Activated B cell treated with CpG ODN at 0.5 μM for 24 hours (primary cell): ENCODE results near the gene PGAM4. TPM values are rescaled to one million over a fixed set of nuclear protein-coding genes. Genes with fewer than 3 reads are reported as not detected.
"Not testable (repeated sequence)": the region's sequence is repeated elsewhere in the genome, so short reads cannot be mapped to it uniquely, and the experiment has no call there.

Experiments used
- ATAC-seq: fragments of 200-7000 bp; cut with Tn5 transposase; one replicate; pipeline ENCODE4 v1.10.0; 2021; ENCODE audit warnings: low read depth, mild to moderate bottlenecking, moderate library complexity
- CTCF ChIA-PET: fragments of 350-600 bp; sonication (Branson Sonifier 250); formaldehyde crosslinking; loops from one replicate; lab custom pipeline; 2021; ENCODE audit warnings: antibody characterized with exemption; lab: Charles Lee
- POLR2A ChIA-PET: fragments of 350-600 bp; sonication (Branson Sonifier 250); formaldehyde crosslinking; loops from one replicate; lab custom pipeline; 2021; ENCODE audit warnings: antibody characterized with exemption; lab: Charles Lee
- DNase-seq: peaks from one replicate; pipeline ENCODE4 v3.0.0; 2022
- H3K27ac Mint-ChIP-seq: one replicate; pipeline ENCODE4 v1.8.0; 2020; ENCODE audit warnings: mixed read lengths
- H3K27me3 Mint-ChIP-seq: one replicate; pipeline ENCODE4 v1.8.0; 2021; ENCODE audit warnings: mixed read lengths
- H3K36me3 Mint-ChIP-seq: one replicate; pipeline ENCODE4 v1.8.0; 2021; ENCODE audit warnings: low read depth, mixed read lengths
- H3K4me1 Mint-ChIP-seq: one replicate; pipeline ENCODE4 v1.8.0; 2021; ENCODE audit warnings: mixed read lengths
- H3K4me3 Mint-ChIP-seq: one replicate; pipeline ENCODE4 v1.8.0; 2020; ENCODE audit warnings: mild to moderate bottlenecking, mixed read lengths
- H3K9me3 Mint-ChIP-seq: one replicate; pipeline ENCODE4 v1.8.0; 2020; ENCODE audit warnings: mixed read lengths
- intact Hi-C: fragments of 100-400 bp; cut with micrococcal nuclease; formaldehyde crosslinking; loops from one replicate; pipeline ENCODE4 v1.15.1; 2024
- total RNA-seq: library from RNA; stranded (reverse); gene quantifications from 2 replicates; pipeline ENCODE4 v1.2.3, GENCODE V29; 2022
- TF ChIP-seq, protein P1 (sequence below): fragments of 200-600 bp; IDR thresholded peaks from one replicate; pipeline ENCODE4 v1.8.0; 2022; ENCODE audit warnings: antibody characterized with exemption, mild to moderate bottlenecking

PGAM4 gene
- total RNA-seq, 1 donor from 2014 or later: not detected

DNA sequence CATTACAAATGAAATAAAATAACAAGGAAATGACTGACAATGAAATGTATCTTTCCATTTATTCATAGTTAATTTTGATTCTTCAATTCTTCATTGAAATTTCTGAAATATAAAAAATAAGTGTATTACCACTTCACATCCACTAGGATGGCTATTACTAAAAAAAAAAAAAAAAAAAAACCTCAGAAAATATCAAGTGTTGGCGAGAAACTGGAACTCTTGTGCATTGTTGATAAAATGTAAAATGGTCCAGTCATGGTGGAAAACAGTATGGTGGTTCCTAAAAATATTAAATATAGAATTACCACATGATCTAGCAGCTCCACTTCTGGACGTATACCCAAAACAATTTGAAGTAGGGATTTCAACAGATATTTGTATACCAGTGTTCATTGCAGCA, 22.9 kb downstream of the PGAM4 start:
- POLR2A ChIA-PET: interaction anchor here (0.7 kb wide), 1 partner anchor 1519 kb away, joined by 7 read pairs; the partner anchor contains the start of gene MAGEE1
- ATAC-seq: no peak
- Mint-ChIP-seq H3K4me1 (peaks cover 6% of the 10 kb centered on the region), H3K27me3 (no peaks in the 10 kb centered on the region), H3K9me3 (no peaks in the 10 kb centered on the region), H3K27ac (no peak overlapping the region), H3K36me3 (no peaks in the 10 kb centered on the region), H3K4me3 (no peak overlapping the region)
- TF ChIP-seq, protein P1, sequence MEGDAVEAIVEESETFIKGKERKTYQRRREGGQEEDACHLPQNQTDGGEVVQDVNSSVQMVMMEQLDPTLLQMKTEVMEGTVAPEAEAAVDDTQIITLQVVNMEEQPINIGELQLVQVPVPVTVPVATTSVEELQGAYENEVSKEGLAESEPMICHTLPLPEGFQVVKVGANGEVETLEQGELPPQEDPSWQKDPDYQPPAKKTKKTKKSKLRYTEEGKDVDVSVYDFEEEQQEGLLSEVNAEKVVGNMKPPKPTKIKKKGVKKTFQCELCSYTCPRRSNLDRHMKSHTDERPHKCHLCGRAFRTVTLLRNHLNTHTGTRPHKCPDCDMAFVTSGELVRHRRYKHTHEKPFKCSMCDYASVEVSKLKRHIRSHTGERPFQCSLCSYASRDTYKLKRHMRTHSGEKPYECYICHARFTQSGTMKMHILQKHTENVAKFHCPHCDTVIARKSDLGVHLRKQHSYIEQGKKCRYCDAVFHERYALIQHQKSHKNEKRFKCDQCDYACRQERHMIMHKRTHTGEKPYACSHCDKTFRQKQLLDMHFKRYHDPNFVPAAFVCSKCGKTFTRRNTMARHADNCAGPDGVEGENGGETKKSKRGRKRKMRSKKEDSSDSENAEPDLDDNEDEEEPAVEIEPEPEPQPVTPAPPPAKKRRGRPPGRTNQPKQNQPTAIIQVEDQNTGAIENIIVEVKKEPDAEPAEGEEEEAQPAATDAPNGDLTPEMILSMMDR: no peak
- CTCF ChIA-PET: no interaction called here
- intact Hi-C loops: no loop called here
- DNase-seq: no peak

DNA sequence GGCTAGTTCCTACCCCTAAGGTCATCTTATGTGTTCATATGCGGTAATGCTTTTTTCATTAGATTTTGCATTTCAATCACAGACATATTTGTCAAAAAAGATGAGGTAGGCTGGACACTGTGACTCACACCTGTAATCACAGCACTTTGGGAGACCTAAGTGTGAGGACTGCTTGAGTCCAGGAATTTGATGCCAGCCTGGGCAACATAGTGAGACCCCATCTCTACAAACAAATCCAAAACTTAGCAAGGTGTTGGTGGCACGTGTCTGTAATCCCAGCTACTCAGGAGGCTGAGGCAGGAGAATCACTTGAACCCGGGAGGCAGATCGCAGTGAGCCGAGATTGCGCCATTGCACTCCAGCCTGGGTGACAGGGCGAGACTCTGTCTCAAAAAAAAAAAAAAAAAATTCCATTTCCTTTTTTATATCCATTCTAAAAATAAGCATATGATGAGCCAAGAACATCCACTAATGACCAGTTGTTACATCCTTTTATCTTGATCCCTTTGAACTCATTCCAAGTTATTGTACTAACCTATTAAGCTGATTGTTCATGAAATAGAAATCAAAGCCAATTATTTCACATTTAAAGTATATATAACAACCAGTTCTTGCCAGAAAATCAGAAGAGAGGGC, 23.4 kb downstream of the PGAM4 start:
- ChIA-PET POLR2A (interaction anchor here (0.6 to 0.7 kb wide), 2 partner anchors 36 to 1518 kb away, joined by 3 to 7 read pairs; partner anchors contain the start of genes ATP7A and MAGEE1), CTCF (no interaction called here)
- no peak overlapping the region for H3K27ac Mint-ChIP-seq
- H3K4me1 Mint-ChIP-seq: peaks cover 6% of the 10 kb centered on the region
- DNase-seq (no peak), ATAC-seq (no peak)
- no peaks in the 10 kb centered on the region for H3K9me3 Mint-ChIP-seq
- intact Hi-C loops: no loop called here
- TF ChIP-seq, protein P1: no peak
- no peaks in the 10 kb centered on the region for H3K27me3 Mint-ChIP-seq
- no peak overlapping the region for H3K4me3 Mint-ChIP-seq
- no peaks in the 10 kb centered on the region for H3K36me3 Mint-ChIP-seq

DNA sequence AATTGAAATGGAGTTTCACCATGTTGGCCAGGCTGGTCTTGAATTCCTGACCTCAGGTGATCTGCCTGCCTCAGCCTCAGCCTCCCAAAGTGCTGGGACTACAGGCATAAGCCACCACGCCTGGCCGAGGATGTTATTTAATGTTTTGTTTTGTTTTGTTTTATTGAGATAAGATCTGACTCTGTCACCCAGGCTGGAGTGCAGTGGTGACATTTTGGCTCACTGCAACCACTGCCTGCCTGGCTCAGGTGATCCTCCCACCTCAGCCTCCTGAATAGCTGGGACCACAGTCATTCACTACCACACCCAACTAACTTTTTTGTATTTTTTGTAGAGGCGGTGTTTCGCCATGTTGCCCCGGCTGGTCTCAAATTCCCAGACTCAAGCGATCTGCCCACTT, 24.4 kb downstream of the PGAM4 start:
- H3K4me1 Mint-ChIP-seq, H3K9me3 Mint-ChIP-seq, intact Hi-C loops, DNase-seq, ATAC-seq, CTCF ChIA-PET, H3K36me3 Mint-ChIP-seq, POLR2A ChIA-PET, H3K27ac Mint-ChIP-seq, H3K4me3 Mint-ChIP-seq, H3K27me3 Mint-ChIP-seq: not testable (repeated sequence)

DNA sequence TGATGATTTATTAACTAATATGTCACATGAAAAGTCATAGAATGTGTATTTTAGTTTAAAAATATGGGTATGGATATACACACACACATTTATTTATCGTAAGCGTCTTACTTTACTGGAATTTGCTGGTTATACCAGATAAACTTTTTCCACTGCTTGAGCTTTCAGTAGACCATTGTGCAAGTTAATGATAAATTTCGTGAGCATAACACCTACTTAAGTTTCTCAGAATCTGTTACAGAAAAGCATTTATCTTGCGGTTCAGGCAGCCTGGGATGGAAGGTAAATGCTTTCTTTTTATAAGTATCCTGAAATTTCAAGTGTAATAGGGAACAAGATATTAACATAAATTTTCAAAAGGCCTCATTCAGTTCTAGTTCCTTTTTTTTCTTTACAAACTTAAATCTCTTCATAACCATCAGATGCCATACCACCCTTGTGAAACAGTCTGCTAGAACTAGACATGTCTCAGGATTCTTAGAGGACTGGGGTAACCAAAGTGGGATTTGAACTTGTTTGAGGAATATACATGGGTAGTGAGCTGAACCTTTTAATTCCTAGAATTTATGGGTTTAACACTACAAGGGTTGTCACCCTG, 31.3 kb downstream of the PGAM4 start:
- H3K27ac Mint-ChIP-seq: no peak overlapping the region
- H3K27me3 Mint-ChIP-seq: no peaks in the 10 kb centered on the region
- ChIA-PET POLR2A (no interaction called here), CTCF (no interaction called here)
- TF ChIP-seq, protein P1: no peak
- H3K4me3 Mint-ChIP-seq: no peak overlapping the region
- intact Hi-C loops: no loop called here
- no peaks in the 10 kb centered on the region for H3K36me3 Mint-ChIP-seq
- H3K4me1 Mint-ChIP-seq: peaks cover 6% of the 10 kb centered on the region
- ATAC-seq (no peak), DNase-seq (no peak)
- no peaks in the 10 kb centered on the region for H3K9me3 Mint-ChIP-seq

DNA sequence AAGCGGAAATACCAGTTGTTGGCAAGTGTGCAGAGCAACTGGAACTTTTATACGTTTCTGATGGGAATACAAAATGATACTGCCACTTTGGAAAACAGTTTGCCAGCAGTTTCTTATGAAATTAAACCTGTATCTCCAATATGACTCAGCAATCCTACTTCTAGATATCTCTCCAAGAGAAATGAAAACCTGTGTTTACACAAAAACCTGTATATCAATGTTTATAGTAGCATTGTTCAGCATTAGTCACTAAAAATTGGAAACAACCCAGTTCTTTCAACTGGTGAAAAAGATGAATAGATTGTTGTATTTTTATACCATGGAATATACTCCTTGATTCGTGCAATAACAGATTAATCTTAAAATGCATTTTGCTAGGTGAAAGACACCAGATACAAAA, 32.1 kb downstream of the PGAM4 start:
- Mint-ChIP-seq H3K4me3 (no peak overlapping the region), H3K4me1 (peaks cover 3% of the 10 kb centered on the region), H3K27me3 (no peaks in the 10 kb centered on the region), H3K9me3 (no peaks in the 10 kb centered on the region), H3K27ac (no peak overlapping the region), H3K36me3 (no peaks in the 10 kb centered on the region)
- intact Hi-C loops: no loop called here
- TF ChIP-seq, protein P1: no peak
- CTCF ChIA-PET: no interaction called here
- DNase-seq (no peak), ATAC-seq (no peak)
- POLR2A ChIA-PET: no interaction called here
